ENCODE measurements around the gene ABCA4. TPM values are rescaled to one million over a fixed set of nuclear protein-coding genes. Genes with fewer than 3 reads are reported as not detected.
"Not testable (repeated sequence)": the region's sequence is repeated elsewhere in the genome, so short reads cannot be mapped to it uniquely, and the experiment has no call there.

The ABCA4 gene
- 3.8 TPM for total RNA-seq

DNA sequence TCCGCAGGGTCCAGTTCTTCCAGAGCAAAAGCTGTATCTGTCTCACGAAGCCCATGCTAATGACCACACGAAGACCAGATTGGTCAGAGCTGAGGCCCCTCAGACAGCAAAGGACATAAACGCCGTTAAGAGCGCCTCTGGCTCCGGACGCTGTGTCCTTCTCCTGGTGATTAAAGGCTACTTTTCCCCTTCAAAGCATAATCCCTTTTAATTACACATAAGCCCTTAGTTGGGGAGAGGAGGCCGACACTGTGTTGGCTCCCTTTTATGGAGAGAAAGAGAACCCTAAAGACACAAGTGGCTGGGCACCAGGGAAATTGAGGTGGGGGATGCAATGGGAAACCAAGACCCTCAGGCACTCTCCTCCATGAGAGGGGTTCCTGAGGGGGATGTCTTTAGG lies at the start of gene ABCA4:
ABCA4 (minus strand) TSS at position 158 of the 400 bp plus-strand sequence; CDS start at position 55, 103 bp downstream.
- no peak for DNase-seq

DNA sequence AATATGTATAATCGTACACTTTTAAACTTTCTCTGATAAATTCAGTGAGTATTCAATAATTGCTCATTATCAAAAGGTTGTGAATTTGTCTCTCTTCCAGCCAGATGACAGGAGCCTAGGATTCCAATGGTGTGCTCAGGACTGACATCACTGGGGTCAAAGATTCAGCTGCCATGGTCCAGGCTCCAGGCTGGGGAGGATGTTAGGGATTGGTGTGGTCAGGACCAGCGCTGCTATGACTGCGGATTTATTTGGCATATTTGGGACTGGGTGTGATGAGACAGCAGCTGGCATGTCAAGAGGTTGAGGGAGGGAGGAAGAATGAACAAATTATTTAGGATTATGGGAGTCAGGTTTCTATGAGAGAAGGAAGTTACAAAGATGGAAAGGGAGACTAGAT lies 48.2 kb upstream of the ABCA4 start:
- DNase-seq, result no peak

GRCh38 chr1:94165843-94166242 lies 44.9 kb upstream of the ABCA4 start:
- no peak for DNase-seq

GRCh38 chr1:94164885-94165284 lies 43.9 kb upstream of the ABCA4 start:
- not testable (repeated sequence) for DNase-seq

DNA sequence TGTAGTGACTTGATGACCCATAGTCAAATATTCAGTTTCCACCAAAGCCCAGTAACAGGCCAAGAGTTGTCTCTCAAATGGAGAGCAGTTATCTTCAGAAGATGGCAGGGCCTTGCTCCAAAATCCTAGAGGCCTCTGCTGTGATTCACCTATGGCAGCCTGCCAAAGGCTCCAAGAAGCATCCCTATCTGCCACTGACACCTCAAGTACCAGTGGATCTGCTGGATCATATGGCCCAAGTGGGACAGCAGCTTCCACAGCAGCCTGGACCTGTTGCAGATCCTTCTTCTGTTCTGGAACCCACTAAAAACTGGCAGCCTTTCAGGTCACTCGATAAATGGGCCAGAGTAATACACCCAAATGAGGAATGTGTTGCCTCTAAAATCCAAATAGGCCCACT lies 43.2 kb upstream of the ABCA4 start:
- not testable (repeated sequence) for DNase-seq

GRCh38 chr1:94163249-94163648 lies 42.3 kb upstream of the ABCA4 start:
- not testable (repeated sequence) for DNase-seq

DNA sequence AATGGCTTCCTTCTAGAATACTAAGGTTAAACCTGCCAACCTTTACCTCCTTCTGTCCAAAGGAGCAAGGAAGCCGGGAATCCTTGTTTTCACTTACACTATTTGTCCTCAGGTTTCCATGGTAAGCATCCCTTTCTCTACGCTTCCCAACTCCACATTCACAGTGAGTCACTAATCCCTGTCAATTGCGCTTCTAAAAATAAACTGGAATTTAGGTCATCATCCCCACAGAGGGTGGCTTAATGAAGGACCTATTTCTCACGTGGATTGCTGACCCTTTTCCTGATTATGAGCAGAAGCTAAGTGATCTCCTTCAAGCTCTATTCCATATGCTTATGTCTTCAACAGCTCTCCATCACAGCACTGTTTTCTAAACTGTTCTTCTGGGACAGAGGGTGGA lies 39.9 kb upstream of the ABCA4 start:
- no peak for DNase-seq

DNA sequence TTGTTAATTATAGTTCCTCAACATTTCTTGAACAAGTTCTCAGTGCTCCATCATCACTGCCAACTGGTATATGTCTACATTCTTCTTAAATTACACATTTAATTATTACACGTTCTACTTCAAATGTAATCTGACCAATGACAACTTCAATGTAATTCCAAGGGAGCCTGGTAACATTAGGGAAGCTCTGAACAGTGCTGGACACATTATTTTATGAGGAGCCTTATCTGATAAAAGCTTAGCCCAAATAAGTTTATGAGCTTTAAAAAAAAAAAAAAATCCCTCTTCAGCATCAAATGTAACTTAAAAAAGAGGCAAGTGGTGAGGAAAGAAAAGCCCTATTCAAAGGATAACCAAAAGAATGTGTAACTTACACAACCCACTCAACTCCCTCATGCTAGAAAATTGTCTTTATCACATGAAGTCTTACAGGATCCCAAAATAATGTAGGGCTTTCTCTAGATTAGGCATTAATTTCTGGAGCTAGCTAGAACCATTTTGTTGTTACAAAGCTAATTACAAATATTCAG lies 35.2 kb upstream of the ABCA4 start:
- DNase-seq, result no peak

- no peak for DNase-seq
These were observed 34.0 kb upstream of the ABCA4 start for GRCh38 chr1:94154989-94155388.

DNA sequence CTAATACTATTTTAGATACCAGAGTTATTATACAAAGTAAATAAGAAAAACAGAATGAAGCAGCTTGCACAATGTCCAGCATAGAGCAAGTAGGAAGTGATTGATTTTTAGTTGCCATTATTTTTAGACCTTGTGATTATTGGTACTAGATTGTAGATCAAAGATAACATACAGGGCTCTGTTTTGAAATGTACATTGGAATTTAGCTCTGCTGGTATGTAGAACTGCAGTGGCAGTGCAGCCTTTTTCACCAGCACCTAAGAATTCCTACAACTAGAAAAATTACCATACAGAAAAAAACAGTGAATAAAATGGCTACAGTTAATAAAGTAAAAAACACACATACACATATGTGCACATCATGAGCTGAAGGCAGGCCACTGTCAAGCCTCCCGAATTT lies 32.2 kb upstream of the ABCA4 start:
- no peak for DNase-seq

DNA sequence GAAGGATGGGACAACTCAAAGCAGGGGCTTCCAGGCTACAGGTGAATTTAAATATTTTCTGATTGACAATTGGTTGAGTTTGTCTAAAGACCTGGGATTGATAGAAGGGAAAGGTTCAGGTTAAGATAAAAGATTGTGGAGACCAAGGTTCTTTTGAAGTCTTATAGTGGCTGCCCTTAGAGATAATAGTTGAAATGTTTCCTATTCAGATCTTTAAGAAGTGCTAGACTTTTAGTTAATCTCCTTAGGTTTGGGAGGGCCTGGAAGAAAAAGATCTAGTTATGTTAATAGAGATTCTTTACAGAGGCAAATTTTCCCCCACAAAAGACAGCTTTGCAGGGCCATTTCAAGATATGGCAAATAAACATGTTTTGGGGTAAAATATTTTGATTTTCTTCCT lies 28.2 kb upstream of the ABCA4 start:
- DNase-seq, result not testable (repeated sequence)

DNA sequence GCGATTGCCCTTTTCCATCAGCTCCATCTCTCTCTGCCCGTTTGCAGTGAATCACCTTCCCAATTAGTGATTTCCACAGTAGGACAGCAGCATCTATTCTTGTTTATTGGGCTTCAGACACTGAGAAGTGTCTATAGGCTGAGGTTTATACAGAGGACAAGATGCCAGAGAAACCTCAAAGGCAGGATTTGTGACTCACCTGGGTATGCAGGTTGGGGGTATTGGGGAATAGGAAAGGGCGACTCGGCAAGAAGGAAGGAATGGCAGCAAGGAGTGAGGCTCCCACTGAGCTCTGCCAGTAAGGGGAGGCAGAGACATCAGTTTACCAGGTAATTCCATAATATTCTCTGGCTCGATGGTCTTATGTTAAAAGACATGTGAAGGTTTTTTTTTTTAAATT lies 25.3 kb upstream of the ABCA4 start:
- no peak for DNase-seq

- DNase-seq, result no peak
These were observed 23.9 kb upstream of the ABCA4 start for GRCh38 chr1:94144836-94145235.

DNA sequence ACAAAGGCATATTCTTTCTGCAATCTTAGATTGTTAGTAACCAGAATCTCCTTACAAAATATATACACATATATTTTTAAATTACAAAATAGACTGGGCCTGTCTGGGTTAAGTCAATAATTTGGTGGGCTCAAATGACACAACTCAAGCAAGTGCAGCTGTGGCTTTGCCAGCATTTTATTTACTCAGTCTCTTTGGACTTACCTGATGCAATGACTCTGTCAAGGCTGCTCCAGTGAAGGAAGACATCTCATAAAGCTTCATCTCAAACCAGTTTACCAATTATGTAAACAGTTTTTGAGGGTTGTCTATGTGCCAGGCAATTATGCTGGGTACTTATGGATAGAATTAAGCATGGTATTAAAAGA lies 22.8 kb upstream of the ABCA4 start:
- DNase-seq, result no peak

DNA sequence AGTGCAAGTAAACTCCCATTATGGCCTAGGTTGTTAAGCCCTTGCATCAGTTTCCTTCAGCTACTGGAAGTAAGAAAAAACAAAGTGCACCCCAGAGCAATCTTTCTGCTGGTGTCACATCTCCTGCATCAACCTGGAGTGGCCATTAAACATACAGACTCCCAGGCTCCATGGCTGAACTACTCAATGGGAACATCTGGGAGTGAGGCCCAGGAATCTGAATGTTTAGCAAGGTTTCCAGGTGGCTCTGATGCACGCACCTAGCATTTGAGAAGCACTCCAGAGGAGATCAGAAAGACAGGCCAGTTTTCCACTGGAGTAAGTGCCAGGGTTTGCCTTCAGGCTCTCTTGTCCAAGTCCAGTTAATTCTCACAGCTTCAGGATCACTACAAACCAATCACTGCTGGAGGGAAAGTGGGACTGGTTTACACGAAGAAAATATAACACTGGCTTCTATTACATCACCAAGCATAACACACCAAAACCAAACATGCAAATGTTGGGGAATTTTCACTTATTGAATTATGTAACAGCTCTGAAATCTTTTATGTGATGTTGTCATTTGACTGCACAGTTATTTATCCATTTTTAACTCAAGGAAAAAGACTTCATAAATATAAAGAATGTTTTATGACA lies 22.3 kb upstream of the ABCA4 start:
- no peak for DNase-seq

DNA sequence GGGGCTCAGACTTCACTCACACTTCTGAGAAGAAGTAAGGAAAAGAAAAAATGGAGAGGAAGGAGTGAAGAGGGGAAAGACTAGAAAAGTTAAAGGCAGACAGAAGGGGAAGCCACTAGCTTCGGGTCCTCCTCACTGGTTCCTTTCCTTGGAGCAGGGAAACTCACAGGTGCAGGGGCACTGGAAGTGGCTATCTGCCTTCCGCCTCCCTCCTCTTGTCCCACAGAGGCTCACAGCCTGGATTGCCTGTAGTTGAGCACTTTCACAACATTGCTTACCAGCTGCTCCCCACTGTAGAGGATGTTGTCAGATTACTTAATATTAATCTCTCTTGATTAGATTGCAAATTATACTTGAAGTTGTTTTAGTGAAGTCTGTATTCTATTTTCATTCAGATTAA lies 21.6 kb upstream of the ABCA4 start:
- DNase-seq, result no peak

- DNase-seq, result no peak
These were observed 21.1 kb upstream of the ABCA4 start for GRCh38 chr1:94142022-94142421.

DNA sequence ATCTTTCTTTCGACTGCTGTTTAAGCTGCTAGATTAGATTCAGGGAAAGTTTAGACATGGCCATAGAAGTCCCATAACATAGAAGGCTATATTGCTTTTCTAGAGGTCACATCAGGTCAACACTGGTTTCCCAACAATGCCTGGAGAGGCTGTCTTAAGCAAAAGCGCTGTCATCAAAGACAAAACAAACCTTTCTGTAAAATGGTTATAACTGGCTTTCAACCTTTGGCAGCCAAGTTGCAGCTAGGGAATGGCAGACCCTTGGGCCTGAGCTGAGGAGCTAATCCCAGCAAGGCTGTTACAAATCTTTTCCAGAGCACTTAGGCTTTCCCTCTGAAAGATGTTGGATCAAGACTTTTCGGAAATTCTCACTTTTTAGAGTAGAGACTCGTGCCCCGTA lies 11.2 kb upstream of the ABCA4 start:
- no peak for DNase-seq

- no peak for DNase-seq
These were observed 10.1 kb upstream of the ABCA4 start for GRCh38 chr1:94130851-94131595.

DNA sequence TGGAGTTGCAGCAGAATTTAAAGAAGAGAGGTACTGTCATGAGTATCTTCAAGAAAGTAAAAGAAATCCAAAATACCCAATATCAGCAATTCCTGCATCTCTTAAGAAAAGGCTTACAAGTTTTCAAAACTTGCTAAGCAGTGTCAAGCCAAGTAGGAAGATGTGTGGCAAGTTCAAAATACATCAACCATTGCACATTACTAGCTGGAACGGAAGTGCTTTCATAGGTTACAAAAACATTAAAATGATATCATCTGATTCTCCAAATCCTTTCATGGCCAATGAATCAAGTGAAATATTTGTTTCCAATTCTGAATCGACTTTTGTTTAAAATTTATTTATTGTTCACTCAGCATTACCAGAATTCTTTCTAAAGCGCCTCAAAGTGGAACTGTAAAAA lies 5.7 kb upstream of the ABCA4 start:
- DNase-seq, result no peak

DNA sequence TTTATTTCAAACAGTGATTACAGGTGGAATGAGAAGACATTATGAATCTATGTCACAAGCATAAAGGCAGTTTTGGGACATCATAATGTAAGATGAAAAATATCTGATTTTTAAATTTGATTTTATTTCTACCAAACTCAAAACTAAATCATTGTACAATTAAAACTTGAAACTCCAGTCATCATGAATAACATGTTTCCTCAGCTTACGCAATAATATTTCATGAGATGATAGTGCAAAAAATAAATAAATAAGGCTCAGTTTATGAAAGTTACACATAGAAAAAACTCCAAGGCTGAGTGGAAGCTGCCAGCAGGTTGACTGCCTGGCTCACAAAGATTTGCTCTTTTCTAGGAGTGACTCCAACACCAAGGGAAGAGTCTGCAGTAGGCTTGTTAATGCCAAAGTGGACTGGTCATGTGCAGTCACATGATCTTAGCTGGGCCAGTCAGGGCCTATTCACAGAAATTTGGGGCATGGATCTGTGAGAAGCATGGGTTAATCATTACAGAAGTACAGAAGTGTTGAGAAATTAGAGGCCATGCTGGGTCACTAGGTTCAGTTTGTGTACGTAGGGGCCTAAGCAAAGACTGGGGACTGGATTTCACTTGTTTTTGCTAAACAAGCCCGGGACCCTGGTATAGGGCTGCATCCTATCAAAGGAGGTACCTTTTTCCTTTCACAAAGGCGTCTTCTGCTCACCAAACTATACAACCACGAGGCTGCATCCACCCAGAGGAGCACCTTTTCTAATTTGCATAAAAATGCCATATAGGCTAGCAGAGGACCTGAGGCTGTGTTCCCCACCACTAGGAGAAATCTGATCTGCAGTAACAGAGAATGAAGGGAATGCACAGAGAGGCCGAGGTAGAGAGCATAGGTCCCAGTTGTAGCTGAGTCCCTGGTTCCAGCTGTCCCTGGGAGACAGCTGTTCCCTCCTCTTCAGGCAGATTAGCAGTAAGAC lies 4.9 kb upstream of the ABCA4 start:
- DNase-seq, result no peak

- DNase-seq, result no peak
These were observed 3.6 kb upstream of the ABCA4 start for GRCh38 chr1:94124538-94124937.
